ENCODE measurements around the gene SNED1. TPM values are rescaled to one million over a fixed set of nuclear protein-coding genes. Genes with fewer than 3 reads are reported as not detected.

SNED1 gene
- total RNA-seq (2021) (2.5 to 3.2 TPM (median 2.7 TPM) in 3 replicates), Bru-seq, nascent RNA (percentile 31 among the genes with signal in this experiment)
- long read RNA-seq, experiment 1, partial matches to known transcripts, result 1 of 7 reads
- long read RNA-seq, experiment 1, other reads (novel, unspliced or antisense), result 6 of 7 reads
- long read RNA-seq, experiment 2, result 0 reads
- long read RNA-seq, experiment 3, result 0 reads

DNA sequence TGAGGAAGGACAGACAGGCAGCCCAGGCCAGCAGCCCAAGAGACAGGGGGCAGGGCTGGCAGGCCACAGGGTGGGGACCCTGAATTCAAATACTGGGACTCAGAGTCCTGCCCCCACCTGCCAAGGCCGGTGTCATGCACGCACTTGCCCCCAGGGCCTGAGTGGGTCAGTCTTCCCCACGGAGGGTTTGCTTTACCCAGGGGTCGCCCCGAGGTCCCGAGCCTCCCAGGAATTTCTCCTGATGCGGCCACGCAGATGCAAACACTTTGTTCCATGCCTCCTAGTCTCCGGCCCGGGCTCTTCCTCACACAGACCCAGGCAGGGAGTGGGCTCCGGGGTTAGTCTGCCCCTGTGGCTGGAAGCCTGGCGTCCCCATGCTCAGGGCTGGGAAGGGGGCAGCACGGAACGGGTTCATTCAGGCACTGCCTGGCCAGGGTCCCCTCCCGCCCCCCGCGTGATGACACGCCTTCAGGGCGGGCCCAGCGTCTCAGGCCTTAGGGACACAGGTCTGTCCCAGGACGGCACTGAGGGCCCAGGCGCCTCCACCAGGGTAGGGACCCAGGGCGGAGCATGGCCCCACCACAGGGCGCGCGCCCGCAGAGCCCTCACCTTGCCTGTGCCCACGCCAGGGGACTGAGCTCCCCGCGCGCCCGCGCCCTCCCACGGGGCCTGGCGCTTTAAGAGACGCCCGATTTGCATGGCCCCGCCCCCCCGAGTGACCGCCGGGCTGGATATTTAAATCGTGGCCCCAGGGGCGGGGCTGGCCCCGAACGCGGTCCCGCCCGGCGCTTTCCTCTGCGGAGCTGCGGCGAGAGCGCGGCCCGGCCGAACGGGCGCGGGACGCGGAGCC is at the start of gene SNED1:
Gene SNED1, plus strand, starts transcription at position 763 of the 850 bp plus-strand sequence. CDS start 220 bp downstream, outside the sequence.
- peaks cover under 1% of the 10 kb centered on the region; the same call in 1 of the 2 replicates for H3K36me3 Mint-ChIP-seq
- H3K27me3 Mint-ChIP-seq (ENCODE audit: low read depth), result peaks cover 36% of the 10 kb centered on the region
- H3K27ac Mint-ChIP-seq, result no peak within 1 kb of the TSS
- DNase-seq (ENCODE audit: low spot score) (peak; percentile 88), ATAC-seq (peak; percentile 91)
- TF ChIP-seq SP1 (CRISPR knock-in tag; conservative IDR thresholded peaks at IDR 0.05) (peak; percentile 59; the same call in 1 of the 2 replicates), ZNF317 (CRISPR knock-in tag; IDR thresholded peaks at IDR 0.05; ENCODE audit: borderline replicate concordance, low read depth) (no peak), ZBTB21 (CRISPR knock-in tag; IDR thresholded peaks at IDR 0.05; ENCODE audit: borderline replicate concordance) (0 out of 2 replicates have a peak, but pooled peaks have one; percentile 19), NFATC4 (CRISPR knock-in tag; IDR thresholded peaks at IDR 0.05) (no peak)
- TF ChIP-seq, protein P1, sequence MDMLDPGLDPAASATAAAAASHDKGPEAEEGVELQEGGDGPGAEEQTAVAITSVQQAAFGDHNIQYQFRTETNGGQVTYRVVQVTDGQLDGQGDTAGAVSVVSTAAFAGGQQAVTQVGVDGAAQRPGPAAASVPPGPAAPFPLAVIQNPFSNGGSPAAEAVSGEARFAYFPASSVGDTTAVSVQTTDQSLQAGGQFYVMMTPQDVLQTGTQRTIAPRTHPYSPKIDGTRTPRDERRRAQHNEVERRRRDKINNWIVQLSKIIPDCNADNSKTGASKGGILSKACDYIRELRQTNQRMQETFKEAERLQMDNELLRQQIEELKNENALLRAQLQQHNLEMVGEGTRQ (CRISPR knock-in tag; IDR thresholded peaks at IDR 0.05), result peak; percentile 20; the same call in 1 of the 2 replicates
- TF ChIP-seq, protein P2, sequence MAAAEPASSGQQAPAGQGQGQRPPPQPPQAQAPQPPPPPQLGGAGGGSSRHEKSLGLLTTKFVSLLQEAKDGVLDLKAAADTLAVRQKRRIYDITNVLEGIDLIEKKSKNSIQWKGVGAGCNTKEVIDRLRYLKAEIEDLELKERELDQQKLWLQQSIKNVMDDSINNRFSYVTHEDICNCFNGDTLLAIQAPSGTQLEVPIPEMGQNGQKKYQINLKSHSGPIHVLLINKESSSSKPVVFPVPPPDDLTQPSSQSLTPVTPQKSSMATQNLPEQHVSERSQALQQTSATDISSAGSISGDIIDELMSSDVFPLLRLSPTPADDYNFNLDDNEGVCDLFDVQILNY (CRISPR knock-in tag; IDR thresholded peaks at IDR 0.05), result peak; percentile 59; the same call in 1 of the 2 replicates
- H3K4me3 Mint-ChIP-seq, result peak within 1 kb of the TSS; percentile 56
- H3K4me1 Mint-ChIP-seq, result no peaks in the 10 kb centered on the region
- peaks cover under 1% of the 10 kb centered on the region for H3K9me3 Mint-ChIP-seq
- ChIA-PET POLR2A (no interaction called here), CTCF (interaction anchor here (1.0 to 3.1 kb wide), 3 partner anchors 12 to 83 kb away, joined by 5 to 16 read pairs (median 6); no protein-coding TSS in a partner anchor)

DNA sequence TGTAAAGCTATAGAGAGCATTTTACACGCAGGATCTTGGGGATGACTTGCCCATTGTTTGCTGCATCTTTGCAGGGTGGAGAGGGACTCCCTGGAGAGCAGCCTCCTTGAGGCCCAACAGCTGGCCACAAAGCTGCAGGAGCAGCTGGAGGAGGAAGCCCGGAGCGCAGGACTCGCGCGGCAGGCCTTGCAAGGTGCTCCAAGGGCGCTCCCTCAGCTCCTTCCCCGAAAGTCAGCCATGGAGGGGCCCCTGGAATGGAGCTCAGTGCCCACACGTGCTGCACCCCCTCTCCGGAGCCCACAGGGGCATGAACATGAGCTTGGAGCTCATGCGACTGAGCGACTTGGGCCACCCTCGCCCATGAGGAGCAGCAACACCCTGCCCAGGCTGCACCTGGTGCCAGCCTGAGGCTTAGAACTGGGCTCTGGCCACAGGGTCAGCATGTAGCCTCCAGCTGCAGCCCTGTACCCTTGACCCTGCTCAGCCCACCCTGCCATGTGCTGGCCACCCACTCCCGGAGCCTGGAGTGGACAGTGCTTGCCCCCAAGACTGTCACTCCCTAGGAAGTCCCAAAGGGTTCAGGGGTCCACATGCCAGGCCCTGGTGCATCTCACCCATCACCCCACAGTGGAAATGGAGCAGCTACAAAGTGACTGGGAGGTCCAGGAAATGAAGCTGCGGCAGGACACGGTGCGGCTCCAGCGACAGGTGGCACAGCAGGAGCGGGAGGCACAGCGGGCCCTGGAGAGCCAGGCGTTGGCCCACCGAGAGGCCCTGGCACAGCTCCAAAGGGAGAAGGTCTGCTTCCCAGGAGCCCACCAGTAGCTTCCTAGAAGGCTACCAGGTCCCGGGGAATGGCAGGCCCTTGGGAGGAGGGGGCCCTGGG is 49.3 kb upstream of the SNED1 start:
- ChIA-PET POLR2A (no interaction called here), CTCF (interaction anchor here (0.8 to 1.2 kb wide), 2 partner anchors 35 to 300 kb away, joined by 3 read pairs; no protein-coding TSS in a partner anchor)
- H3K36me3 Mint-ChIP-seq, result no peaks in the 10 kb centered on the region
- H3K27me3 Mint-ChIP-seq (ENCODE audit: low read depth), result no peaks in the 10 kb centered on the region
- ATAC-seq, result no peak
- 0 out of 2 replicates have a peak, but pooled peaks cover under 1% of the 10 kb centered on the region for H3K4me1 Mint-ChIP-seq
- no peak for DNase-seq (ENCODE audit: low spot score)
- H3K9me3 Mint-ChIP-seq, result no peaks in the 10 kb centered on the region
- no peak overlapping the region for H3K4me3 Mint-ChIP-seq
- H3K27ac Mint-ChIP-seq, result no peak overlapping the region
- no peak for TF ChIP-seq RORB (CRISPR knock-in tag; IDR thresholded peaks at IDR 0.05)
- TF ChIP-seq FOXP1 (CRISPR knock-in tag; IDR thresholded peaks at IDR 0.05; ENCODE audit: borderline replicate concordance), result no peak
- no peak for TF ChIP-seq MXD4 (CRISPR knock-in tag; IDR thresholded peaks at IDR 0.05; ENCODE audit: borderline replicate concordance)
- TF ChIP-seq, protein P3, sequence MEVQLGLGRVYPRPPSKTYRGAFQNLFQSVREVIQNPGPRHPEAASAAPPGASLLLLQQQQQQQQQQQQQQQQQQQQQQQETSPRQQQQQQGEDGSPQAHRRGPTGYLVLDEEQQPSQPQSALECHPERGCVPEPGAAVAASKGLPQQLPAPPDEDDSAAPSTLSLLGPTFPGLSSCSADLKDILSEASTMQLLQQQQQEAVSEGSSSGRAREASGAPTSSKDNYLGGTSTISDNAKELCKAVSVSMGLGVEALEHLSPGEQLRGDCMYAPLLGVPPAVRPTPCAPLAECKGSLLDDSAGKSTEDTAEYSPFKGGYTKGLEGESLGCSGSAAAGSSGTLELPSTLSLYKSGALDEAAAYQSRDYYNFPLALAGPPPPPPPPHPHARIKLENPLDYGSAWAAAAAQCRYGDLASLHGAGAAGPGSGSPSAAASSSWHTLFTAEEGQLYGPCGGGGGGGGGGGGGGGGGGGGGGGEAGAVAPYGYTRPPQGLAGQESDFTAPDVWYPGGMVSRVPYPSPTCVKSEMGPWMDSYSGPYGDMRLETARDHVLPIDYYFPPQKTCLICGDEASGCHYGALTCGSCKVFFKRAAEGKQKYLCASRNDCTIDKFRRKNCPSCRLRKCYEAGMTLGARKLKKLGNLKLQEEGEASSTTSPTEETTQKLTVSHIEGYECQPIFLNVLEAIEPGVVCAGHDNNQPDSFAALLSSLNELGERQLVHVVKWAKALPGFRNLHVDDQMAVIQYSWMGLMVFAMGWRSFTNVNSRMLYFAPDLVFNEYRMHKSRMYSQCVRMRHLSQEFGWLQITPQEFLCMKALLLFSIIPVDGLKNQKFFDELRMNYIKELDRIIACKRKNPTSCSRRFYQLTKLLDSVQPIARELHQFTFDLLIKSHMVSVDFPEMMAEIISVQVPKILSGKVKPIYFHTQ (CRISPR knock-in tag; IDR thresholded peaks at IDR 0.05), result no peak
- no peak for TF ChIP-seq SP1 (CRISPR knock-in tag; conservative IDR thresholded peaks at IDR 0.05)

DNA sequence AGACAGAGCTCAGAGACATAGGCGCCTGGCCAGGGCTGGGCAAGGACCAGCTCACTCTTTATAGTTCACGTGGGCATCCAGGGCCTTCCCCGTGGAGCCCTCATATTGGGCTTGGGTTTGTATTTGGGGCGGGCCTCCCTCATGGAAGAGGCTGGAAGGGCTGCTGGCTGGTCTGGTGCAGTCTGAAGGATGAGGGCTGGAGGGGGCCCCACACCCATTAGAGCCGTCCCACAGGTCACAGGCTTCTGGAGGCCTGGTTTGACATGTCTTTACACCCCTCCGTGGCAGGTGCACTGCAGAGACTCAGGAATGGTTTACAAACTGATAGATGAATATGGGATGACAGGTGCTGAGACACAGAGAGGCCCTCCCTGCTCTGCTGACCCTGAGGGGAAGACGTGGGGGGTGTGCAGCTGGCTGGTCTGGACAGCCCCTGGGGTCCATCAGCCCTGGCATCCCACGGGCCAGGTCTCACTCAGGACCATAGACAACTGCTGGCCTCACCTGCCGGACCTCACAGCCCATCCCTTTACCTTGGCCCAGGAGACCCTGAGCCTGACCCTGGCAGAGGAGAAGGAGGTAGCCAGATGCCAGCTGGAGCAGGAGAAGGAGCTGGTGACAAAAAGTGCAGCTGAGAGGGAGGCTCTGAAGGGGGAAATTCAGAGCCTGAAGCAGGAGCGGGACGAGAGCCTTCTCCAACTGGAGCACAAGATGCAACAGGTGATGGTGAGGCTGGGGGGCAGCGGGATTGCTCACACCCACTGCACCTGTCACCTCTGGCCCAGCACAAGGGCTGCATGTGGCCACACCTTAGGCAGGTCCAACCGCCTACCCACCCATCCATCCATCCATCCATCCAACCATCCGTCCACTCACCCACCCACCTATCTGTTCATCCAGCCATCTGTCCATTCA is 48.4 kb upstream of the SNED1 start:
- ATAC-seq, result no peak
- DNase-seq (ENCODE audit: low spot score), result no peak
- CTCF ChIA-PET, result interaction anchor here (1.2 kb wide), 1 partner anchor 36 kb away, joined by 3 read pairs; no protein-coding TSS in a partner anchor
- Mint-ChIP-seq H3K9me3 (no peaks in the 10 kb centered on the region), H3K27ac (no peak overlapping the region), H3K4me3 (no peak overlapping the region), H3K36me3 (no peaks in the 10 kb centered on the region), H3K4me1 (peaks cover 10% of the 10 kb centered on the region; the same call in 1 of the 2 replicates), H3K27me3 (ENCODE audit: low read depth) (no peaks in the 10 kb centered on the region)
- POLR2A ChIA-PET, result no interaction called here
- TF ChIP-seq ZNF263 (CRISPR knock-in tag; IDR thresholded peaks at IDR 0.05; ENCODE audit: low read depth), result no peak
- TF ChIP-seq, protein P4, sequence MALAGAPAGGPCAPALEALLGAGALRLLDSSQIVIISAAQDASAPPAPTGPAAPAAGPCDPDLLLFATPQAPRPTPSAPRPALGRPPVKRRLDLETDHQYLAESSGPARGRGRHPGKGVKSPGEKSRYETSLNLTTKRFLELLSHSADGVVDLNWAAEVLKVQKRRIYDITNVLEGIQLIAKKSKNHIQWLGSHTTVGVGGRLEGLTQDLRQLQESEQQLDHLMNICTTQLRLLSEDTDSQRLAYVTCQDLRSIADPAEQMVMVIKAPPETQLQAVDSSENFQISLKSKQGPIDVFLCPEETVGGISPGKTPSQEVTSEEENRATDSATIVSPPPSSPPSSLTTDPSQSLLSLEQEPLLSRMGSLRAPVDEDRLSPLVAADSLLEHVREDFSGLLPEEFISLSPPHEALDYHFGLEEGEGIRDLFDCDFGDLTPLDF (CRISPR knock-in tag; IDR thresholded peaks at IDR 0.05), result no peak
- no peak for TF ChIP-seq ESRRA (CRISPR knock-in tag; IDR thresholded peaks at IDR 0.05; ENCODE audit: borderline replicate concordance)
- TF ChIP-seq, protein P5, sequence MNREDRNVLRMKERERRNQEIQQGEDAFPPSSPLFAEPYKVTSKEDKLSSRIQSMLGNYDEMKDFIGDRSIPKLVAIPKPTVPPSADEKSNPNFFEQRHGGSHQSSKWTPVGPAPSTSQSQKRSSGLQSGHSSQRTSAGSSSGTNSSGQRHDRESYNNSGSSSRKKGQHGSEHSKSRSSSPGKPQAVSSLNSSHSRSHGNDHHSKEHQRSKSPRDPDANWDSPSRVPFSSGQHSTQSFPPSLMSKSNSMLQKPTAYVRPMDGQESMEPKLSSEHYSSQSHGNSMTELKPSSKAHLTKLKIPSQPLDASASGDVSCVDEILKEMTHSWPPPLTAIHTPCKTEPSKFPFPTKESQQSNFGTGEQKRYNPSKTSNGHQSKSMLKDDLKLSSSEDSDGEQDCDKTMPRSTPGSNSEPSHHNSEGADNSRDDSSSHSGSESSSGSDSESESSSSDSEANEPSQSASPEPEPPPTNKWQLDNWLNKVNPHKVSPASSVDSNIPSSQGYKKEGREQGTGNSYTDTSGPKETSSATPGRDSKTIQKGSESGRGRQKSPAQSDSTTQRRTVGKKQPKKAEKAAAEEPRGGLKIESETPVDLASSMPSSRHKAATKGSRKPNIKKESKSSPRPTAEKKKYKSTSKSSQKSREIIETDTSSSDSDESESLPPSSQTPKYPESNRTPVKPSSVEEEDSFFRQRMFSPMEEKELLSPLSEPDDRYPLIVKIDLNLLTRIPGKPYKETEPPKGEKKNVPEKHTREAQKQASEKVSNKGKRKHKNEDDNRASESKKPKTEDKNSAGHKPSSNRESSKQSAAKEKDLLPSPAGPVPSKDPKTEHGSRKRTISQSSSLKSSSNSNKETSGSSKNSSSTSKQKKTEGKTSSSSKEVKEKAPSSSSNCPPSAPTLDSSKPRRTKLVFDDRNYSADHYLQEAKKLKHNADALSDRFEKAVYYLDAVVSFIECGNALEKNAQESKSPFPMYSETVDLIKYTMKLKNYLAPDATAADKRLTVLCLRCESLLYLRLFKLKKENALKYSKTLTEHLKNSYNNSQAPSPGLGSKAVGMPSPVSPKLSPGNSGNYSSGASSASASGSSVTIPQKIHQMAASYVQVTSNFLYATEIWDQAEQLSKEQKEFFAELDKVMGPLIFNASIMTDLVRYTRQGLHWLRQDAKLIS (CRISPR knock-in tag; IDR thresholded peaks at IDR 0.05; ENCODE audit: borderline replicate concordance), result no peak
